Measurements from ENCODE around the gene MALAT1. TPM values are rescaled to one million over a fixed set of nuclear protein-coding genes. Genes with fewer than 3 reads are reported as not detected.

The MALAT1 gene
- total and polyA plus RNA-seq, 10 of the 15 experiments (the other 5 are each of a cell fraction or from before 2014, with no cell fraction given) = 448 to 8,160 (median 2,019) TPM

DNA sequence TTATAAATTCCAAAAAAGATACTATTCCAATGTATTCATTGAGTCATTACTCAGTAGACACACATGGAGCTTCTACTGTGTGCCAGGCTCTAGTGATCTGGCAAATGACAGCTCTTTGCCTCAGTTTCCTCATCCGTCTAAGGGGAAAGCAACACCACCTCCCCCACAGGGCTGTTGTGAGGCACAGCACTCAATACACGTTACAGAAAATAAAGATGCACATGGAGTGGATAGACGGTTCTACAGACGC is 6.5 kb upstream of the MALAT1 start:
- H3K4me1 ChIP-seq (ENCODE audit: control insufficient read depth, insufficient read depth, low read length) = peaks cover 85% of the 10 kb centered on the region
- POLR2A ChIA-PET = interaction anchor here (0.9 to 16.2 kb wide), 11 partner anchors 4 to 159 kb away, joined by 3 to 429 read pairs (median 22); partner anchors contain the start of genes DPF2, MALAT1 and NEAT1
- peak overlapping the region; percentile 81 for H3K9ac ChIP-seq (ENCODE audit: control insufficient read depth, insufficient read depth, low read length)
- peak overlapping the region; percentile 77 for H3K4me2 ChIP-seq (ENCODE audit: control insufficient read depth, insufficient read depth)
- FAIRE-seq = no peak
- H3K79me2 ChIP-seq (ENCODE audit: control insufficient read depth, insufficient read depth, low read length) = peaks cover 55% of the 10 kb centered on the region
- ATAC-seq = no peak
- no peaks in the 10 kb centered on the region for H3K9me3 ChIP-seq (replicated peaks; ENCODE audit: control insufficient read depth, insufficient read depth, low read length)
- intact Hi-C loops (cut with micrococcal nuclease; ENCODE audit: unreplicated experiment) = no loop called here
- H3K27me3 ChIP-seq (replicated peaks in 1 of 2; ENCODE audit: control insufficient read depth in 2 of 2, insufficient read depth in 2 of 2, low read length in 1 of 2) = no peaks in the 10 kb centered on the region
- no peaks in the 10 kb centered on the region for H4K20me1 ChIP-seq (ENCODE audit: control insufficient read depth, insufficient read depth)
- DNase-seq (ENCODE audit: low read depth, low spot score) = no peak
- no peaks in the 10 kb centered on the region for H3K36me3 ChIP-seq (ENCODE audit: control insufficient read depth in 2 of 2, insufficient read depth in 2 of 2, low read length in 1 of 2)
- whole genome bisulfite sequencing (ENCODE audit: insufficient coverage, insufficient replicate concordance, low lambda C conversion rate, missing lambda C conversion rate) = 3% methylated on average over 4 of the region's 4 CpGs
- in situ Hi-C loops (cut with MboI) = no loop called here
- RAD21 ChIA-PET (ENCODE audit: unreplicated experiment) = interaction anchor here (1.1 to 14.2 kb wide), 7 partner anchors 10 to 85 kb away, joined by 3 to 282 read pairs (median 8); partner anchors contain the start of gene NEAT1
- no TSS peak for BruUV-seq (replicated peaks)
- H2AFZ ChIP-seq (ENCODE audit: control insufficient read depth, low read depth, low read length) = peak overlapping the region; percentile 70; the same call in 1 of the 2 replicates
- CTCF ChIA-PET = interaction anchor here (0.7 to 27.9 kb wide), 5 partner anchors 15 to 76 kb away, joined by 3 to 728 read pairs (median 10); partner anchors contain the start of gene NEAT1
- peak overlapping the region; percentile 100 for H3K27ac ChIP-seq (ENCODE audit: control insufficient read depth, insufficient read depth)
- peak overlapping the region; percentile 61 for H3K4me3 ChIP-seq
- SMC1A ChIA-PET (ENCODE audit: uncharacterized antibody, unreplicated experiment) = interaction anchor here (1.0 to 15.8 kb wide), 9 partner anchors 8 to 73 kb away, joined by 3 to 146 read pairs (median 9); no protein-coding TSS in a partner anchor
- TF ChIP-seq TBL1XR1 (IDR thresholded peaks at IDR 0.05; ENCODE audit: low read depth, low read length) = no peak
- TF ChIP-seq RAD21 (IDR thresholded peaks at IDR 0.05; ENCODE audit: insufficient read depth, low read depth, low read length) = no peak
- TF ChIP-seq, protein P1, sequence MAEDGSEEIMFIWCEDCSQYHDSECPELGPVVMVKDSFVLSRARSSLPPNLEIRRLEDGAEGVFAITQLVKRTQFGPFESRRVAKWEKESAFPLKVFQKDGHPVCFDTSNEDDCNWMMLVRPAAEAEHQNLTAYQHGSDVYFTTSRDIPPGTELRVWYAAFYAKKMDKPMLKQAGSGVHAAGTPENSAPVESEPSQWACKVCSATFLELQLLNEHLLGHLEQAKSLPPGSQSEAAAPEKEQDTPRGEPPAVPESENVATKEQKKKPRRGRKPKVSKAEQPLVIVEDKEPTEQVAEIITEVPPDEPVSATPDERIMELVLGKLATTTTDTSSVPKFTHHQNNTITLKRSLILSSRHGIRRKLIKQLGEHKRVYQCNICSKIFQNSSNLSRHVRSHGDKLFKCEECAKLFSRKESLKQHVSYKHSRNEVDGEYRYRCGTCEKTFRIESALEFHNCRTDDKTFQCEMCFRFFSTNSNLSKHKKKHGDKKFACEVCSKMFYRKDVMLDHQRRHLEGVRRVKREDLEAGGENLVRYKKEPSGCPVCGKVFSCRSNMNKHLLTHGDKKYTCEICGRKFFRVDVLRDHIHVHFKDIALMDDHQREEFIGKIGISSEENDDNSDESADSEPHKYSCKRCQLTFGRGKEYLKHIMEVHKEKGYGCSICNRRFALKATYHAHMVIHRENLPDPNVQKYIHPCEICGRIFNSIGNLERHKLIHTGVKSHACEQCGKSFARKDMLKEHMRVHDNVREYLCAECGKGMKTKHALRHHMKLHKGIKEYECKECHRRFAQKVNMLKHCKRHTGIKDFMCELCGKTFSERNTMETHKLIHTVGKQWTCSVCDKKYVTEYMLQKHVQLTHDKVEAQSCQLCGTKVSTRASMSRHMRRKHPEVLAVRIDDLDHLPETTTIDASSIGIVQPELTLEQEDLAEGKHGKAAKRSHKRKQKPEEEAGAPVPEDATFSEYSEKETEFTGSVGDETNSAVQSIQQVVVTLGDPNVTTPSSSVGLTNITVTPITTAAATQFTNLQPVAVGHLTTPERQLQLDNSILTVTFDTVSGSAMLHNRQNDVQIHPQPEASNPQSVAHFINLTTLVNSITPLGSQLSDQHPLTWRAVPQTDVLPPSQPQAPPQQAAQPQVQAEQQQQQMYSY (CRISPR knock-in tag; IDR thresholded peaks at IDR 0.05) = no peak
- TF ChIP-seq JUND (IDR thresholded peaks at IDR 0.05; ENCODE audit: low read depth, low read length) = no peak
- no peak for TF ChIP-seq CUX1 (IDR thresholded peaks at IDR 0.05; ENCODE audit: insufficient replicate concordance, low read depth, low read length)
- TF ChIP-seq ZSCAN29 (IDR thresholded peaks at IDR 0.05) = no peak
- no peak for TF ChIP-seq RCOR1 (conservative IDR thresholded peaks at IDR 0.05; ENCODE audit: low read depth, low read length)
- no peak for TF ChIP-seq GATAD2B (conservative IDR thresholded peaks at IDR 0.05; ENCODE audit: low read depth)
- TF ChIP-seq TCF7 (IDR thresholded peaks at IDR 0.05; ENCODE audit: borderline replicate concordance) = no peak
- no peak for TF ChIP-seq GABPA (IDR thresholded peaks at IDR 0.05; ENCODE audit: low read depth)
- TF ChIP-seq BACH1 (IDR thresholded peaks at IDR 0.05; ENCODE audit: borderline replicate concordance) = no peak
- TF ChIP-seq, protein P2, sequence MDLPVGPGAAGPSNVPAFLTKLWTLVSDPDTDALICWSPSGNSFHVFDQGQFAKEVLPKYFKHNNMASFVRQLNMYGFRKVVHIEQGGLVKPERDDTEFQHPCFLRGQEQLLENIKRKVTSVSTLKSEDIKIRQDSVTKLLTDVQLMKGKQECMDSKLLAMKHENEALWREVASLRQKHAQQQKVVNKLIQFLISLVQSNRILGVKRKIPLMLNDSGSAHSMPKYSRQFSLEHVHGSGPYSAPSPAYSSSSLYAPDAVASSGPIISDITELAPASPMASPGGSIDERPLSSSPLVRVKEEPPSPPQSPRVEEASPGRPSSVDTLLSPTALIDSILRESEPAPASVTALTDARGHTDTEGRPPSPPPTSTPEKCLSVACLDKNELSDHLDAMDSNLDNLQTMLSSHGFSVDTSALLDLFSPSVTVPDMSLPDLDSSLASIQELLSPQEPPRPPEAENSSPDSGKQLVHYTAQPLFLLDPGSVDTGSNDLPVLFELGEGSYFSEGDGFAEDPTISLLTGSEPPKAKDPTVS (IDR thresholded peaks at IDR 0.05; ENCODE audit: low read depth, low read length) = no peak

All from GM12878 (cell line).